GM03348 (cell line): ENCODE results near the gene TNIK.
A peak's percentile ranks its signal among the peaks of the same experiment; 100 is the strongest.

Experiments used
- DNase-seq: peaks from one replicate; pipeline ENCODE4 v3.0.0; 2012; ENCODE audit warnings: low spot score

TNIK gene

DNA sequence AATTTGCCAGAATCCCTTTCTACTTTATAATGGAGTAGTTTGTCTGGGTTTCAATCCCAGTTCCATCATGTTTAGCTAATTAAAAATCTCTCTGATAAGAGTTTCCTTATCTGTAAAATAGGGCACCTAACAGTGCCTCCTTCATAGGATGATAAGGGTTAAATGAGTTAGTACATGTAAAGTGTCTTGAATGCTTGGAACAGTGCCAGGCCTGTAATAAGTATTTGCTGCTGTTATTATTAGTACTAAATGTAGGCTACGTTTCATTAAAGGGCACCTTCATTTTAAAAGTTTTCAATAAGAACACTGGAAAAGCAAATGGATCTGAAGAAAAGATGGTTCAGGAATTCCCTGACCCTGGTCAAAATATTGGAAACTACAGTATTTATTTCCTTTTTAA is 421.9 kb downstream of the TNIK start:
- DNase-seq, result no peak

- DNase-seq, result peak; percentile 81
Observed at GRCh38 chr3:171028779-171029232, 431.4 kb downstream of the TNIK start.

GRCh38 chr3:171028025-171028778 is 432.0 kb downstream of the TNIK start:
- peak; percentile 89 for DNase-seq

DNA sequence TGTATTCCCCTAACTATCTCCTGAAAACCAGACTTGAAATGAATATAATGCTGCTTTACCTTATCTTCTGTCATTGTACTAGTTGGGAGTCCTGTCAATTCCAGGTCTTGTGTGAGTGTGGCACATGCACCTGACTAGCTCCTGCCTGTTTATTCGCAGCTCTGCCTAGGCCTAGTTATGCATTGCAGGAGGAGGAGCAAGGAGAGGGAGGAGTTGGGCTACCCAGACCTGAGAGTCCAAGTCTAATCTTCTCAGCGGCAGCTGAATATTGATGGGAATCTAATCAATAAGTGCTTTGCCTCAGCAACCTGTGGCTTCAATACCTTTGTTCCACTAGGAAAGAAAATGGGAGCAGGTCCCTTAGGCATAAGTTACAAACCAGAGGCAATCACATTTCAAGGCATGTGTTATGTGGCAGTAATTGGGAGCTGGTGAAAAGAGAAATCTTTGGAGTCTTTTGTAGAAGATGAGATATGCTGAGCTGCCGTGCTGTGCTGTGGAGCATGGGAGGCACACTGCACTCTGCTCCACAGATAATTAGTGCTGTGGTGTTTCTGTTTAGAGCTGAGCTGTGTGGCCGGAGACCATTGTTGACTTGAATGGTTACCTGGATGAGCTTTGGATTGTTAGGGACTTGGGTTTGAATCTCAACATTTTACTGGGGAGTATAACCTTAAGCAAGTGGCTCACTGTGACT is 433.5 kb downstream of the TNIK start, which contains the start of gene SLC2A2:
Gene SLC2A2, minus strand, starts transcription at position 124 of the 697 bp plus-strand sequence. Its CDS starts 50 bp downstream, at position 74.
- DNase-seq, result no peak

DNA sequence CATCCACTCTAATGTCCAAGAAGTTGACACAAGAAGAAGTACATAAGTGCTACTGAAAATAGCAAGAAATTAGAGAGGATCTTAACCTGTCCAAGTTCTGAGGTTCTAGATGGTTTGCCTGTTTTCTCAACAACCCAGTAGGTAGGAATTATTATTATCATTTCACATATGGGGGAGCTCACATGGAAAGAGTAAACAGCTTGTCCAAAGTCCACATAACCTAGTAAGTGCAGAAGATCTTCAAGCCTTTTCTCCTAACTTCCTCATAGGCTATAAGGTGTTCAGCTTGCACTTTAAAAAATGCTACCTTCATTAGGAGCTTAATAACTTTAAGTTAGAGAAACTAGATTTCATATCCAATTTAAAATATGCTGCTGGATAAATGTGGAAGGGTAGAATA is 436.6 kb downstream of the TNIK start:
- DNase-seq, result no peak

DNA sequence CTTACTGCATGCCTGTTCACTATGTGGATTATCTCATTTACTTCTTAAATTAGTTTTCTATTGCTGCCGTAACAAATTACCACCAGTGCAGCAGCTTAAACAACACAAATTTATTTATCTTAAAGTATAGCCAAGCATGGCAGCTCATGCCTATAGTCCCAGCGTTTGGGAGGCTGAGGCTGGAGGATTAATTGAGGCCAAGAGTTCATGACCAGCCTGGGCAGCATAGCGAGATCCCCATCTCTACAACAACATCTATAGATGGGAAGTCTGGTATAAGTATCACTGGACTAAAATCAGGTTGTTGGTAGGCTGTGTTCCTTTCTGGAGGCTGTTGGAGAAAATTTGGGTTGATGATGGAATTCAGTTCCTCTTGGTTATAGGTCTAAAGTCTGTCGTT is 438.8 kb downstream of the TNIK start:
- DNase-seq, result no peak

GRCh38 chr3:171018156-171018935 is 441.9 kb downstream of the TNIK start:
- no peak for DNase-seq

- DNase-seq, result no peak
Observed at GRCh38 chr3:171013822-171014748, 446.1 kb downstream of the TNIK start.

DNA sequence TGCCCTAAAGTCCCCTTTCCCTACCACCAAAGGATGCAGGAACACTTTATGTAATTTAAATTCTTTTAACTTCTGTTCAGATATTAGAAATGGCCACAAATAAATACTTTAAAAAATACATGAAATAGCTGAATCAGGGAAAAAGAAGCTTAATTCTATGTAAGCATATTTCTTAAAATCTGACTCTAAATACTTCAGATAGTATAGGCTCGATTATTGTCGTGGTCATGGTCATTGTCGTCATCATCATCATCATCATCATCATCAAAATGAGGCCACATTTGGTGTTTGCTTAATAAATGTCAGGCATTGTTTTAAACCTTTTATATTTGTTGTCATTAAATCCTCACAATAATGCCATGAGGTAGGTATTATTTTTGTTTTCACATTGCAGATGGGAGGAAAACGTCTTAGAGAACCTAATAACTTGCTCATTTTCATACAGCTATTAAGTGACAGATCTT is 448.3 kb downstream of the TNIK start:
- no peak for DNase-seq
